Mucosa of descending colon (tissue), 3 donors: ENCODE measurements around the gene DLGAP1. TPM values are rescaled to one million over a fixed set of nuclear protein-coding genes. Genes with fewer than 3 reads are reported as not detected.

Experiments
- ATAC-seq: fragments of 200-7000 bp; cut with Tn5 transposase; one replicate; pipeline ENCODE4 v1.9.1; 2020; ENCODE audit warnings: mild to moderate bottlenecking, moderate library complexity
- DNase-seq, 3 donors: peaks; one replicate each; pipeline ENCODE4 v3.0.0-alpha.2; 2020
- H3K36me3 ChIP-seq: fragments of 200-600 bp; one replicate; pipeline ENCODE4 v1.8.0; 2021; ENCODE audit warnings: low read depth, mild to moderate bottlenecking
- H3K4me1 ChIP-seq: fragments of 200-600 bp; one replicate; pipeline ENCODE4 v1.8.0; 2021; ENCODE audit warnings: low read depth, mild to moderate bottlenecking
- H3K4me3 ChIP-seq: fragments of 200-600 bp; one replicate; pipeline ENCODE4 v1.8.0; 2021; ENCODE audit warnings: mild to moderate bottlenecking
- H3K9me3 ChIP-seq: fragments of 200-600 bp; one replicate; pipeline ENCODE4 v1.8.0; 2021; ENCODE audit warnings: mild to moderate bottlenecking
- CTCF ChIP-seq: fragments of 200-600 bp; IDR thresholded peaks from one replicate; pipeline ENCODE4 v1.8.0; 2022; ENCODE audit warnings: antibody characterized with exemption, mild to moderate bottlenecking
- intact Hi-C, 2 donors: fragments of 100-400 bp; cut with DNase I in 1 of 2; cut with micrococcal nuclease in 1 of 2; formaldehyde crosslinking; loops; one replicate each; pipeline versions ENCODE4 v1.11.0 to v1.11.1; 2022; cut with DNase I, micrococcal nuclease
- total RNA-seq, 3 donors: library from RNA; stranded (reverse); fragmentation: NEBNext Ultra II Directional in 2 of 3; extraction: Animal tissue kit (Norgen Biotek cat#: 25700) in 2 of 3; gene quantifications; one replicate each; pipeline versions ENCODE4 v1.2.1 to v1.2.4, GENCODE V29; 2021 to 2023
- donor health status: DM: no; HTN: no; CAD: no; lungs with moderate emphysema.
- donor health status: DM: no; HTN: no; CAD: no.
- donor health status: DM: no; HTN: yes; CAD: no.

DLGAP1 gene
- total RNA-seq, 3 donors from 2014 or later: 0.46 to 6.8 (median 4.1) TPM

DNA sequence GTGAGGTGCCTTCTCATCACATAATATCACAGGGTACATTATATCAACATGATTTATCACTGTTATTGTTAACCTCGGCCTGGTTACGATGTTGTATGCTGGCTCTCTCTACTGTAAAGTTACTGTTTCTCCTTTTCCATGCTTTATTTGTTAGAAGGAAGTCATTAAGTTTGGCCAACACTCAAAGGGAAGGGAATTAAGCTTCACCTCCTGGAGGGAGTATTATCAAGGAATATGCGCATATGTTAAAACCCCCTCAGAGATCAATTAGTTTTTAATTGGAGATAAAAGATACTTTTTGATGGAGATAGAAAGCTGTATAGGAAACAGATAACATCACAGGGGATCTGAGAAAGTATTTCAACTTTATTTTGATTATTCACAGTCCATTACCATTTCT is 221.6 kb downstream of the DLGAP1 start:
- no peaks in the 10 kb centered on the region for H3K36me3 ChIP-seq
- intact Hi-C loops: no loop called here
- TF ChIP-seq CTCF: no peak
- H3K4me1 ChIP-seq: no peaks in the 10 kb centered on the region
- H3K4me3 ChIP-seq: no peak overlapping the region
- DNase-seq (no peak), ATAC-seq (no peak)
- H3K9me3 ChIP-seq: peaks cover 5% of the 10 kb centered on the region

GRCh38 chr18:4232656-4233055 is 222.5 kb downstream of the DLGAP1 start:
- no peak for TF ChIP-seq CTCF
- H3K9me3 ChIP-seq: peaks cover 5% of the 10 kb centered on the region

GRCh38 chr18:4231260-4231659 is 223.8 kb downstream of the DLGAP1 start:
- ATAC-seq (no peak), DNase-seq (no peak)
- intact Hi-C loops: no loop called here
- H3K4me1 ChIP-seq: no peaks in the 10 kb centered on the region
- no peaks in the 10 kb centered on the region for H3K36me3 ChIP-seq
- no peak for TF ChIP-seq CTCF
- no peak overlapping the region for H3K4me3 ChIP-seq
- H3K9me3 ChIP-seq: peaks cover 5% of the 10 kb centered on the region

More at GRCh38 chr18:4232656-4233055, 222.5 kb downstream of the DLGAP1 start:
- intact Hi-C loops: no loop called here
- Histone ChIP-seq H3K4me1 (no peaks in the 10 kb centered on the region), H3K36me3 (no peaks in the 10 kb centered on the region), H3K4me3 (no peak overlapping the region)
- no peak for DNase-seq
- no peak for ATAC-seq

DNA sequence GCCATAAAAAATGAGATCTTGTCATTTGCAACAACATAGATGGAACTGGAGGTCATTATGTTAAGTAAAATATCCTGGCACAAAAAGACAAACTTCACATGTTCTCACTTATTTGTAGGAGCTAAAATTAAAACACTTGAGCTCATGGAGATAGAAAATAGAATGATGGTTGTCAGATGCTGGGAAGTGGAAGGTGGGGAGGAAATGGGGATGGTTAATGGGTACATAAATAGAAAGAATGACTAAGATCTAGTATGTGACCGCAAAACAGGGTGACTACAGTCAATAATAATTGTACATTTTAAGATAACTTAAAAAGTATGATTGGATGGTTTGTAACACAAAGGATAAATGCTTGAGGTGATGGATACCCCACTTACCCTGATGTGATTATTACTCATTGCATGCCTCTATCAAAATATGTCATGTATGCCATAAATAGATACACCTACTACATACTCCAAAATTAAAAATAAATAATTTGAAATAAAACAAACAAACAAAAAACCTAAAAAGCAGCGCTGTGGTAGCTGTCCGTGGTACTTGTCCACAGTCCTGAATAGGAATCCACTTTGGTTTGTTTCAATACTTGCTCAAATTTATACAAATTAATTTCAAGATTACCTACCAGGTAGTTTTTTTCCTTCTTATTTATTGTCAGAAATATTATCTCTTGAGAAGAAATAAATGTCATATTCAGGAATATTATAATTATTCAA is 224.5 kb downstream of the DLGAP1 start:
- Histone ChIP-seq H3K36me3 (no peaks in the 10 kb centered on the region), H3K4me1 (no peaks in the 10 kb centered on the region), H3K9me3 (peaks cover 5% of the 10 kb centered on the region), H3K4me3 (no peak overlapping the region)
- ATAC-seq (no peak), DNase-seq (no peak)
- intact Hi-C loops: no loop called here
- TF ChIP-seq CTCF: no peak

DNA sequence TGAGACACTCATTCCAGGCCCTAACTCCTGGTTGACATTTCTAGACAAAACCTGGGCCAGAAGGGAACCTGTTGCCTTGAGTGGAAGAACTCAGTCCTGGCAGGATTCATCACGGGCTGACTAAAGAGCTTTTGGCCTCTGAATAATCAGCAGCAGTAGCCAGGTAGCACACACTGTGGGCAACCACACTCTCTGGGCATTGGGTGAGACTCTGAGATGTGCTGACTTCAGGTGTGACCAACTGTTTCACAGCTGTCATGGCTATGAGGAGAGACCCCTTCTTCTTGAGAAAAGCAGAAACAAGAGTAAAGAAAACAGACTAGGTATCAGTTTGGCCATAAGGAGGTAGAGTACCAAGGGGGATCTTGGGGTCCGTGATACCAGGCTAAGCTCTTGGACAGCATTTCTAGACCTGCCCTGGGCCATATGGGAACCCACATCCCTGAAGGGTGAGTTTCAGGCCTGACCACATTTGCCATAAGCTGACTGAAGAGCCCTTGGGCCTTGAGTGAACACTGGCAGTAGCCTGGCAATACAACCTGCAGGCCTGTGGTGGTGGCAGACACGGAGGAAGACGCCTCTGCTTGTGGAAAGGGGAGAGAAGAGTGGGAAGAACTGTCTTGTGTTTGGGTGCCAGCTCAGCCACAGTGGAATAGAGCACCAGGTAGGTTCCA is 230.9 kb downstream of the DLGAP1 start:
- no peaks in the 10 kb centered on the region for H3K4me1 ChIP-seq
- peaks cover 2% of the 10 kb centered on the region for H3K9me3 ChIP-seq
- no peak for ATAC-seq
- no peak for TF ChIP-seq CTCF
- H3K36me3 ChIP-seq: no peaks in the 10 kb centered on the region
- H3K4me3 ChIP-seq: no peak overlapping the region
- no peak for DNase-seq
- intact Hi-C loops: no loop called here
